SK-N-SH treated with all-trans-retinoic acid at 6 μM for 48 hours (cell line): ENCODE measurements around the gene SERPINE2.

Source experiments
- ARNTL ChIP-seq: fragments of 450-650 bp; formaldehyde crosslinking; IDR thresholded peaks from 2 replicates; pipeline ENCODE4 v1.5.0; 2020; ENCODE audit warnings: low read depth, mild to moderate bottlenecking, moderate library complexity, borderline replicate concordance
- CREB5 ChIP-seq: fragments of 250-450 bp; sonication (Bioruptor Pico); IDR thresholded peaks from 2 replicates; pipeline ENCODE4 v1.5.1; 2020; ENCODE audit warnings: low read depth, mild to moderate bottlenecking, moderate library complexity
- PATZ1 ChIP-seq: fragments of 250-450 bp; sonication (Bioruptor Pico); IDR thresholded peaks from 2 replicates; pipeline ENCODE4 v1.8.0; 2020; ENCODE audit warnings: mild to moderate bottlenecking, moderate library complexity, borderline replicate concordance
- SNAI2 ChIP-seq: fragments of 250-450 bp; sonication (Bioruptor Pico); IDR thresholded peaks from 2 replicates; pipeline ENCODE4 v1.5.0; 2020; ENCODE audit warnings: mild to moderate bottlenecking, moderate library complexity
- TCF4 ChIP-seq: fragments of 250-450 bp; sonication (Bioruptor Pico); IDR thresholded peaks from 2 replicates; pipeline ENCODE4 v1.8.0; 2021; ENCODE audit warnings: mild to moderate bottlenecking, moderate library complexity, borderline replicate concordance

- TF ChIP-seq TCF4 (CRISPR knock-in tag), result no peak
- no peak for TF ChIP-seq SNAI2 (CRISPR knock-in tag)
- no peak for TF ChIP-seq CREB5 (CRISPR knock-in tag)
- no peak for TF ChIP-seq PATZ1 (CRISPR knock-in tag)
- TF ChIP-seq ARNTL, result no peak
These were observed 14.8 kb downstream of the SERPINE2 start for GRCh38 chr2:224024270-224024669.
